Upper lobe of left lung (tissue), 6 donors: ENCODE data around the gene CDH5. TPM values are rescaled to one million over a fixed set of nuclear protein-coding genes. Genes with fewer than 3 reads are reported as not detected.

ENCODE experiments used
- ATAC-seq, 2 donors: fragments of 200-7000 bp; cut with Tn5 transposase; one replicate each; pipeline ENCODE4 v1.9.1; 2022; ENCODE audit warnings: mild to moderate bottlenecking in 2 of 2, moderate library complexity in 2 of 2; ENCODE audit not compliant: low FRiP score in 2 of 2
- DNase-seq, 2 donors: peaks; one replicate each; pipeline ENCODE4 v3.0.0-alpha.2; 2019 to 2020
- H3K27ac ChIP-seq, 4 donors: fragments of 200-600 bp; sonication (generic); one replicate each; pipeline ENCODE4 v1.5.1; 2016 to 2019
- H3K27me3 ChIP-seq, 4 donors: fragments of 200-600 bp; sonication (generic); one replicate each; pipeline ENCODE4 v1.5.1; 2017 to 2019
- H3K36me3 ChIP-seq, 4 donors: fragments of 200-600 bp; sonication (generic); one replicate each; pipeline ENCODE4 v1.5.1; 2016 to 2019
- H3K4me1 ChIP-seq, 4 donors: fragments of 200-600 bp; sonication (generic); one replicate each; pipeline ENCODE4 v1.5.1; 2018 to 2019
- H3K4me3 ChIP-seq, 4 donors: fragments of 200-600 bp; sonication (generic); one replicate each; pipeline ENCODE4 v1.5.1; 2017 to 2019; ENCODE audit warnings: mild to moderate bottlenecking in 2 of 4, moderate library complexity in 1 of 4
- H3K9me3 ChIP-seq, 4 donors: fragments of 200-600 bp; sonication (generic); one replicate each; pipeline ENCODE4 v1.5.1; 2018 to 2019
- EP300 ChIP-seq, 4 donors: sonication (generic); formaldehyde crosslinking; IDR thresholded peaks; one replicate each; pipeline ENCODE4 v1.5.1; 2017; ENCODE audit warnings: antibody characterized with exemption in 4 of 4, control low read depth in 2 of 4
- POLR2A ChIP-seq, 4 donors: fragments of 450-650 bp; IDR thresholded peaks; one replicate each; pipeline ENCODE4 v1.5.1; 2016 to 2017; ENCODE audit warnings: antibody characterized with exemption in 4 of 4, mild to moderate bottlenecking in 2 of 4
- POLR2AphosphoS5 ChIP-seq, 2 donors: sonication (generic); formaldehyde crosslinking; IDR thresholded peaks; one replicate each; pipeline ENCODE4 v1.5.1; 2017; ENCODE audit warnings: antibody characterized with exemption in 2 of 2
- WGBS, 2 donors: methylation state at CpG; one replicate each; pipeline ENCODE4 v1.1.5; 2017 to 2018; 5-methylcytosine and 5-hydroxymethylcytosine counted together
- total RNA-seq, 6 donors: library from RNA; depleted of rRNA in 4 of 6; stranded (reverse); fragments of >200 nt in 4 of 6; gene quantifications; one replicate each; pipeline versions ENCODE4 v1.1.0 to v1.2.1, GENCODE V29; 2016 to 2021
- TF ChIP-seq, protein P1 (sequence below), 6 experiments: fragments of 450-650 bp in 4 of 6; fragments of 200-600 bp in 2 of 6; sonication (generic) in 2 of 6; IDR thresholded peaks; one replicate each; pipeline ENCODE4 v1.5.1; 2016 to 2019; ENCODE audit warnings: antibody characterized with exemption in 6 of 6
- donor health status: DM: no; HTN: no; CAD: no; lungs with moderate emphysema.
- donor health status: DM: no; HTN: yes; CAD: no; lungs with severe emphysema.

The CDH5 gene
- total RNA-seq, 6 donors from 2014 or later: 54.5 to 146 (median 89.8) TPM

DNA sequence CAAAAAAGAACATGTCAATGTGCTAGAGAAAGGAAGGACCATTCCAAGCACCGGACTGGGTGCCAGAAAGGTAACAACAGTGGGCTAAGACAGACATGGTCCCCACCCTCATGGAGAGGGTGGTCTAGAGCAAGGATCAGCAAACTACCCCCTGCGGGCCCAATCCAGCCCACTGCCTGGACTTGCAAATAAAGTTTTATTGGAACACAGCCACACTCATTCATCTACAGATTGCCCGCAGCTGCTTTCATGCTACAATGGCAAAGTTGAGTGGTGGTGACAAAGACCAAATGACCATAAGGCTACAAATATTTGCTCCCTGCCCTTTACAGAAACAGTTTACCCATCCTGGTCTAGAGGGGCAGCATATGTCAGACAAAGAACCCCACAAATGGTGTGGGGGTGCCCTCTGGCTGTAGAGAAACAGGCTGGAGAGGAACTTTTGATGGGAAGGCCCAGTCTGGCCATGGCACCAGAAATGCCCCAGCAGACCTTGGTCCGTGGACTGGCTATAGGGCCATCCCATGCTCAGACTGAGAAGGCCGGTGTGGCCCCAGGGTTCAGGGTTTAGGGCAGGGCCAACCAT is 15.2 kb downstream of the CDH5 start:
- TF ChIP-seq POLR2AphosphoS5 (IDR thresholded peaks at IDR 0.05): no peak
- no peak for TF ChIP-seq EP300 (IDR thresholded peaks at IDR 0.05)
- TF ChIP-seq, protein P1, sequence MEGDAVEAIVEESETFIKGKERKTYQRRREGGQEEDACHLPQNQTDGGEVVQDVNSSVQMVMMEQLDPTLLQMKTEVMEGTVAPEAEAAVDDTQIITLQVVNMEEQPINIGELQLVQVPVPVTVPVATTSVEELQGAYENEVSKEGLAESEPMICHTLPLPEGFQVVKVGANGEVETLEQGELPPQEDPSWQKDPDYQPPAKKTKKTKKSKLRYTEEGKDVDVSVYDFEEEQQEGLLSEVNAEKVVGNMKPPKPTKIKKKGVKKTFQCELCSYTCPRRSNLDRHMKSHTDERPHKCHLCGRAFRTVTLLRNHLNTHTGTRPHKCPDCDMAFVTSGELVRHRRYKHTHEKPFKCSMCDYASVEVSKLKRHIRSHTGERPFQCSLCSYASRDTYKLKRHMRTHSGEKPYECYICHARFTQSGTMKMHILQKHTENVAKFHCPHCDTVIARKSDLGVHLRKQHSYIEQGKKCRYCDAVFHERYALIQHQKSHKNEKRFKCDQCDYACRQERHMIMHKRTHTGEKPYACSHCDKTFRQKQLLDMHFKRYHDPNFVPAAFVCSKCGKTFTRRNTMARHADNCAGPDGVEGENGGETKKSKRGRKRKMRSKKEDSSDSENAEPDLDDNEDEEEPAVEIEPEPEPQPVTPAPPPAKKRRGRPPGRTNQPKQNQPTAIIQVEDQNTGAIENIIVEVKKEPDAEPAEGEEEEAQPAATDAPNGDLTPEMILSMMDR (IDR thresholded peaks at IDR 0.05): no peak
- TF ChIP-seq POLR2A (IDR thresholded peaks at IDR 0.05): no peak
- peaks cover 0 to 15% (median 0%) of the 10 kb centered on the region in 4 donors for H3K36me3 ChIP-seq
- H3K27me3 ChIP-seq: no peaks in the 10 kb centered on the region
- 47 to 73% methylated on average over 5 of the region's 5 CpGs for WGBS, 2 donors
- peak overlapping the region; percentile 75 to 85 (median 82) for H3K27ac ChIP-seq
- no peak for ATAC-seq
- DNase-seq: no peak
- H3K9me3 ChIP-seq: no peaks in the 10 kb centered on the region
- H3K4me1 ChIP-seq: peaks cover 7 to 50% (median 17%) of the 10 kb centered on the region in 4 donors
- H3K4me3 ChIP-seq: no peak overlapping the region

DNA sequence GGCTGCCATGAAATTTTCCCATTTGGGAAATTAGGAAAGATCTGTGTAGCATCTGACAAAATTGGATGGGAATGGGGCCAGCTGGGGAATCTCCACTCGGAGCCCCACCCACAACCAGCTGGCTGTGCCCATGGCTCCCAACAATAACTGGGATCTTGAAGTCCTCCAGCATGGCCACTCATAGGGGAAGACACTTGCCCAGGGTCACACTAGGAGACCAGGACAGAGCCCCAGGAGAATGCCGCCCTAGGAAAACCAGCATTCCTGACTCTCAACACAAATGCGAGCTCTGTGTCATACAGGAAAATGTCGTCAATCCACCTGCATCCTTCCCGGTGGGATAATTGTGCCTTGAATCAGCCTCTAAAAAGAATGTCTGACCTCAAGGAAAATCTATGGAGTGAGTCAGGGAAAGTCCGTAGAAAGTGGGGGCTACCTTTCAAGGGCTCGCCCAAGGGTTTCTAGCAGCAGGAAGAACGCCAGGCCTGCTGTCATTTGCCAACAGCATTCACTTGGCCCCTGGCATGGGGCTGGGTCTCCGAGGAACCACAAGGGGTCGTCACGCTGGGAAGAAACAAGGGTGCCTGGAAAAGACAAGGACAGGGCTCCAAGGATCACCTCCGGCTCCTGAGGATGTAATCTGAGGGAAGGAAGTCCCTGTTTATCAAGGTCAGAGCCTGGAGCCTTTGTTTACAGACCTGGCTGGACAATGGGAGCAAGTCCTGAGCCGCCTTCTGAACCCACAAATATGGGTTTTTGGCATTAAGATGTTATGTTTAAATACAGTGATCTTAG is 15.9 kb downstream of the CDH5 start:
- Histone ChIP-seq H3K36me3 (peaks cover 0 to 21% (median 0%) of the 10 kb centered on the region in 4 donors), H3K27me3 (no peaks in the 10 kb centered on the region), H3K4me1 (peaks cover 7 to 43% (median 19%) of the 10 kb centered on the region in 4 donors), H3K9me3 (no peaks in the 10 kb centered on the region), H3K27ac (peak overlapping the region; percentile 75 to 85 (median 82)), H3K4me3 (no peak overlapping the region)
- no peak for DNase-seq
- TF ChIP-seq POLR2A (IDR thresholded peaks at IDR 0.05) (no peak), EP300 (IDR thresholded peaks at IDR 0.05) (peak in 3 of 4 donors; percentile 46 to 93 (median 89)), POLR2AphosphoS5 (IDR thresholded peaks at IDR 0.05) (peak; percentile 62 to 78)
- TF ChIP-seq, protein P1 (IDR thresholded peaks at IDR 0.05): peak in 2 of 6 experiments; percentile 19 to 21
- peak; percentile 28 to 44 for ATAC-seq
- WGBS, 2 donors: 63 to 76% methylated on average over 13 of the region's 13 CpGs

DNA sequence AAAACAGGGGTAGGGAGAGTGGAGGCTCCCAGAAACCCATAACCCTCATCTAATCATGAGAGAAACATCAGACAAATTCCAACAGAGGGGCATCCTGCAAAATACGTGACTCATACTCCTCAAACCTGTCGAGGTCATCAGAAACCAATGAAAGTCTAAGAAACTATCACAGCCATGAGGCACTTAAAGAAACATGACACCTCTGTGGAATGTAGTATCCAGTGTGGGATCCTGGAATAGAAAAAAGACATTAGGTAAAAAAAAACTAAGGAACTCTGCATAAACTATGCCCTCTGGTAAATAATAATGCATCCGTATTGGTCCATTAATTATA is 16.4 kb downstream of the CDH5 start:
- H3K4me3 ChIP-seq: no peak overlapping the region
- no peak for ATAC-seq
- peaks cover 7 to 37% (median 18%) of the 10 kb centered on the region in 4 donors for H3K4me1 ChIP-seq
- no peaks in the 10 kb centered on the region for H3K27me3 ChIP-seq
- peak overlapping the region; percentile 75 to 85 (median 82) for H3K27ac ChIP-seq
- H3K36me3 ChIP-seq: peaks cover 0 to 27% (median under 1%) of the 10 kb centered on the region in 4 donors
- DNase-seq: no peak
- TF ChIP-seq, protein P1 (IDR thresholded peaks at IDR 0.05): no peak
- TF ChIP-seq POLR2AphosphoS5 (IDR thresholded peaks at IDR 0.05): no peak
- no peak for TF ChIP-seq EP300 (IDR thresholded peaks at IDR 0.05)
- TF ChIP-seq POLR2A (IDR thresholded peaks at IDR 0.05): no peak
- H3K9me3 ChIP-seq: no peaks in the 10 kb centered on the region
- WGBS, 2 donors: 51 to 62% methylated on average over 3 of the region's 3 CpGs

DNA sequence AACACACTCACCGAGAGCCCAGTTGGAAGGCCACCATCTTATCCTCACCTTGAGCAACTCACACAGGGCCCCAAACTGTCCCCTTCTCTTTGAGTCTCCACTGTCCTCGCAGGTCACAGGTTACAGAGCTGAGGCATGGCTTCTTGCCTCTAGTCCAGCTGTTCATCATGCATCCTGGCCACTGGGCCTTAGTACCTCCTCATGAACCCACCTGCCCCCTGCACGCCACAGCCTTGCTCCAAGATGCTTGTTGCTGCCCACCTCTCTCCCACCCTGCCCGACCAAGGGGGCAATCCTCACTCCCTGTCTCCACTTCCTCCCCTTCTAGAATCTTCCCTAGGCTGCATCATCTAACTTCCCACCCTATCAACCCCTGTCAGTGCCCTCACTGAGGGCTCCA is 17.1 kb downstream of the CDH5 start:
- H3K27ac ChIP-seq: peak overlapping the region; percentile 75 to 85 (median 82)
- no peaks in the 10 kb centered on the region for H3K27me3 ChIP-seq
- TF ChIP-seq POLR2AphosphoS5 (IDR thresholded peaks at IDR 0.05): no peak
- TF ChIP-seq, protein P1 (IDR thresholded peaks at IDR 0.05): no peak
- TF ChIP-seq POLR2A (IDR thresholded peaks at IDR 0.05): no peak
- TF ChIP-seq EP300 (IDR thresholded peaks at IDR 0.05): no peak
- H3K4me1 ChIP-seq: peaks cover 7 to 33% (median 16%) of the 10 kb centered on the region in 4 donors
- ATAC-seq (no peak), DNase-seq (no peak)
- H3K9me3 ChIP-seq: no peaks in the 10 kb centered on the region
- H3K36me3 ChIP-seq: peaks cover 0 to 30% (median 1%) of the 10 kb centered on the region in 4 donors
- 73 to 83% methylated on average over 4 of the region's 4 CpGs for WGBS, 2 donors
- no peak overlapping the region for H3K4me3 ChIP-seq
